HepG2 (cell line): ENCODE results near the gene BPIFB2. TPM values are rescaled to one million over a fixed set of nuclear protein-coding genes. Genes with fewer than 3 reads are reported as not detected.

Experiments
- DPF2 ChIP-seq: sonication (generic); formaldehyde crosslinking; IDR thresholded peaks from 2 replicates; pipeline ENCODE4 v1.4.0; 2020; ENCODE audit warnings: mild to moderate bottlenecking, low read depth, missing genetic modification reagents, borderline replicate concordance
- KDM6A ChIP-seq: IDR thresholded peaks from 2 replicates; pipeline ENCODE4 v1.6.1; 2016; ENCODE audit warnings: low read depth
- MNT ChIP-seq: fragments of 450-650 bp; IDR thresholded peaks from 2 replicates; pipeline ENCODE4 v1.6.1; 2016
- SMAD1 ChIP-seq: sonication (generic); formaldehyde crosslinking; IDR thresholded peaks from 2 replicates; pipeline ENCODE4 v1.4.0; 2020; ENCODE audit warnings: missing genetic modification reagents, low read depth, mild to moderate bottlenecking, borderline replicate concordance
- SSRP1 ChIP-seq: IDR thresholded peaks from 2 replicates; pipeline ENCODE4 v1.6.1; 2016; ENCODE audit warnings: control low read depth
- STAT6 ChIP-seq: sonication (generic); formaldehyde crosslinking; IDR thresholded peaks from 2 replicates; pipeline ENCODE4 v1.4.0; 2020; ENCODE audit warnings: missing genetic modification reagents, mild to moderate bottlenecking, borderline replicate concordance
- TARDBP ChIP-seq: sonication (generic); formaldehyde crosslinking; IDR thresholded peaks from 2 replicates; pipeline ENCODE4 v1.8.0; 2022; ENCODE audit warnings: mild to moderate bottlenecking, missing genetic modification reagents
- ZBTB7B ChIP-seq: sonication (generic); formaldehyde crosslinking; IDR thresholded peaks from 2 replicates; pipeline ENCODE4 v1.4.0; 2020; ENCODE audit warnings: missing genetic modification reagents
- ZHX1 ChIP-seq: sonication (generic); formaldehyde crosslinking; IDR thresholded peaks from 2 replicates; pipeline ENCODE4 v1.8.1; 2022; ENCODE audit warnings: low read depth, mild to moderate bottlenecking, missing genetic modification reagents
- ZNF3 ChIP-seq: IDR thresholded peaks from 2 replicates; pipeline ENCODE4 v1.7.0; 2017; ENCODE audit warnings: inconsistent platforms
- polyA plus RNA-seq, 8 experiments: library from polyadenylated mRNA; depleted of rRNA in 3 of 8; stranded (reverse) in 7 of 8; unstranded in 1 of 8; fragments of >200 nt; fragmentation: Illumina TruSeq in 4 of 8; extraction: Trizol in 4 of 8; gene quantifications; 2 replicates each; pipeline versions ENCODE4 v1.2.1 to v1.2.3, GENCODE V29; 2011 to 2016; ENCODE audit warnings: low read depth in 4 of 8, missing spikeins in 1 of 8, mixed read lengths in 1 of 8; ENCODE audit not compliant: insufficient read depth in 1 of 8
- total RNA-seq, 5 experiments: library from RNA; depleted of rRNA; stranded (reverse); fragments of >200 nt; fragmentation: Illumina TruSeq; extraction: Trizol; gene quantifications; 2 replicates each; pipeline ENCODE4 v1.2.3, GENCODE V29; 2016; ENCODE audit warnings: low read depth in 1 of 5
- TF ChIP-seq, protein P1 (sequence below): sonication (generic); IDR thresholded peaks from 2 replicates; pipeline ENCODE4 v1.6.1; 2016; ENCODE audit warnings: low read depth, borderline replicate concordance

BPIFB2 gene
- total and polyA plus RNA-seq, 2 of the 13 experiments (the other 11 are each of a cell fraction or from before 2014, with no cell fraction given), result 54.5 to 902 TPM

- TF ChIP-seq STAT6 (CRISPR knock-in tag), result 0 out of 2 replicates have a peak, but pooled peaks have one; percentile 66
- TF ChIP-seq ZHX1 (CRISPR knock-in tag), result 0 out of 2 replicates have a peak, but pooled peaks have one; percentile 32
- TF ChIP-seq DPF2 (CRISPR knock-in tag), result peak; percentile 73; the same call in 1 of the 2 replicates
- TF ChIP-seq MNT, result no peak
- TF ChIP-seq, protein P1, sequence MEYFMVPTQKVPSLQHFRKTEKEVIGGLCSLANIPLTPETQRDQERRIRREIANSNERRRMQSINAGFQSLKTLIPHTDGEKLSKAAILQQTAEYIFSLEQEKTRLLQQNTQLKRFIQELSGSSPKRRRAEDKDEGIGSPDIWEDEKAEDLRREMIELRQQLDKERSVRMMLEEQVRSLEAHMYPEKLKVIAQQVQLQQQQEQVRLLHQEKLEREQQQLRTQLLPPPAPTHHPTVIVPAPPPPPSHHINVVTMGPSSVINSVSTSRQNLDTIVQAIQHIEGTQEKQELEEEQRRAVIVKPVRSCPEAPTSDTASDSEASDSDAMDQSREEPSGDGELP, result 0 out of 2 replicates have a peak, but pooled peaks have one; percentile 21
- TF ChIP-seq ZNF3 (CRISPR knock-in tag), result 0 out of 2 replicates have a peak, but pooled peaks have one; percentile 38
- TF ChIP-seq KDM6A (CRISPR knock-in tag), result 0 out of 2 replicates have a peak, but pooled peaks have one; percentile 58
- TF ChIP-seq SMAD1, result no peak
- peak; percentile 20; the same call in 1 of the 2 replicates for TF ChIP-seq TARDBP (CRISPR knock-in tag)
- 0 out of 2 replicates have a peak, but pooled peaks have one; percentile 11 for TF ChIP-seq SSRP1
- peak; percentile 58; the same call in 1 of the 2 replicates for TF ChIP-seq ZBTB7B (CRISPR knock-in tag)
- TF ChIP-seq, all 625 proteins: peak for 85
These were observed 36.3 kb downstream of the BPIFB2 start (continued) for GRCh38 chr20:33043731-33044181.
